NCI-H2029 treated with DMSO at 0.1 percent for 48 hours (cell line): ENCODE data around the gene AMD1.
"Not testable (repeated sequence)": the region's sequence is repeated elsewhere in the genome, so short reads cannot be mapped to it uniquely, and the experiment has no call there.

Experiments
- DNase-seq: peaks from one replicate; lab custom pipeline; 2025; lab: John Stamatoyannopoulos, UW

The AMD1 gene

GRCh38 chr6:110878751-110879522, 4.4 kb downstream of the AMD1 start:
- no peak for DNase-seq

GRCh38 chr6:110880651-110881050, 6.1 kb downstream of the AMD1 start:
- DNase-seq, result no peak

GRCh38 chr6:110881546-110882273, 7.1 kb downstream of the AMD1 start:
- DNase-seq, result no peak

GRCh38 chr6:110882274-110882619, 7.7 kb downstream of the AMD1 start:
- no peak for DNase-seq

- no peak for DNase-seq
These were observed 8.4 kb downstream of the AMD1 start for GRCh38 chr6:110882824-110883554.

- no peak for DNase-seq
These were observed 9.7 kb downstream of the AMD1 start for GRCh38 chr6:110884321-110884720.

GRCh38 chr6:110885526-110885925, 10.9 kb downstream of the AMD1 start:
- no peak for DNase-seq

GRCh38 chr6:110886555-110887167, 12.1 kb downstream of the AMD1 start:
- DNase-seq, result no peak

GRCh38 chr6:110890288-110890687, 15.7 kb downstream of the AMD1 start:
- DNase-seq, result no peak

GRCh38 chr6:110895907-110896608, 21.5 kb downstream of the AMD1 start:
- no peak for DNase-seq

GRCh38 chr6:110897433-110897832, 22.8 kb downstream of the AMD1 start:
- DNase-seq, result no peak

- DNase-seq, result no peak
These were observed 23.5 kb downstream of the AMD1 start for GRCh38 chr6:110898111-110898510.

GRCh38 chr6:110900028-110900598, 25.5 kb downstream of the AMD1 start:
- no peak for DNase-seq

GRCh38 chr6:110901601-110902000, 27.0 kb downstream of the AMD1 start:
- DNase-seq, result not testable (repeated sequence)

- no peak for DNase-seq
These were observed 27.5 kb downstream of the AMD1 start for GRCh38 chr6:110902091-110902490.

- DNase-seq, result not testable (repeated sequence)
These were observed 31.7 kb downstream of the AMD1 start for GRCh38 chr6:110906273-110906672.

- no peak for DNase-seq
These were observed 56.2 kb downstream of the AMD1 start for GRCh38 chr6:110930781-110931180.

- no peak for DNase-seq
These were observed 59.3 kb downstream of the AMD1 start for GRCh38 chr6:110933912-110934311.

GRCh38 chr6:110934381-110934898, 59.9 kb downstream of the AMD1 start:
- no peak for DNase-seq

- DNase-seq, result no peak
These were observed 60.6 kb downstream of the AMD1 start for GRCh38 chr6:110935171-110935570.

- DNase-seq, result no peak
These were observed 63.6 kb downstream of the AMD1 start for GRCh38 chr6:110938171-110938570.
